IPS DF 4.7 (cell line): ENCODE results near the gene C19orf25.
"Not testable (repeated sequence)": the region's sequence is repeated elsewhere in the genome, so short reads cannot be mapped to it uniquely, and the experiment has no call there.

Source experiments
- DNase-seq: peaks from one replicate; pipeline ENCODE4 v3.0.0-alpha.2; 2013; ENCODE audit warnings: low spot score; ENCODE audit errors: extremely low read depth

Gene C19orf25

DNA sequence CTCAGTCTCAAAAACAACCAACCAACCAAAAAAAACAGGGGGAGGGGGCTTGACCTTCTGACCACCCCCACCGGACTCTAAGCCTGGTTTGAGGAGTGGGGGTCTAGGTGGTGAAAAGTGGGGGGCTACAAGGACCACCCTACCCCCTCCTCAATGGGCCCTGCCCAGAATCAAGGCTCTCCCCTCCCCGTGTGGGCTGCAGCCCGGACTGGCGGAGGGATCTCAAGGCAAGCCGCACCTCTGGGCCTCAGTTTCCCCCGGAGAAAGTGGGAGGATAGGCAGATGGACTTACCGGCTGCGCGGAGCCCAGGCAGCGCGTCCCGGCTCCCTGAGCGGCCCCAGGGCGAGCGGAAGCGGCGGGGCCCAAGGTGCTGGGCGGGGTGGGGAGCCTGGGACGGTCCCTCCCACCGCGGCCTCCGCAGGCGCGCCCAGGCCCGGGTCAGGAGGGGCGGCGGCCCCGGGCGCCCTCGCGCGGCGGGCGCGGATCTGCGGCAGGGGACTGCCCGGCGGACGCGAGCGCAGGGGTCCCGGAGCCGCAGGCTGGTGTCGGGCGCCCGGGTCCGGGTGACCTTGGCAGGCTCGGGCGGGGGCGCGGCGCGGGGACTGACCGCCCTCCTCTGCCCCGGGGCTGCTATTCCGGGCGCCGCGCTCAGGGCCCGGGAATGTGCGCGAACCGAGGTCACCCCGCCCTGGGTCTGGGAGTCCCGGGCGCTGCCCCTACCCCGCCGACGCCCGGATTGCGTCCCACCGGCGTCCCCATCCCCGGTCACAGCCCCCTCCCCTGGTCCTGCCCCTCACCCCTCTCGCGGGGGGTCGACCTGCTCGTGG lies 33.9 kb upstream of the C19orf25 start, which contains the start of gene ADAMTSL5:
ADAMTSL5 (minus strand) TSS at position 349 of the 828 bp plus-strand sequence. CDS start 2,076 bp downstream, outside the sequence.
- no peak for DNase-seq

GRCh38 chr19:1511318-1512317 lies 32.6 kb upstream of the C19orf25 start:
- no peak for DNase-seq

DNA sequence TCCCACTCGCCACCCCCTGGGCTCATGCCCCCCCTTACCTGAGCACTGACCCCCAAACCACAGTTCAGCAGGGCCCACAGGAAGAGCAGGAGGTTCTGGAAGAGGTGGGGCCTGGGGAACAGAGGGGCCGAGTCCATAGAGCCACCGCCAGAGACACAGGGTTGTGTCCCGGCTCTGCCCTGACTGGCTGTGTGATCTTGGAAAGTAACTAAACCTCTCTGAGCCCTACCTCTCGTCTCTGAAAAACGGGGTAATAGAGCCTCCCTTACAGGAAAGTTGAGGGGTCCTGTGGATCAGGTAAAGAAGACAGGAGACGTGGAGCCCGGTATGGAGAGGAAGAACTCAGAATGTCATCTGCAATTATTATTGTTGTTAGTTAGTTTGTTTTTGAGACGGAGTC lies 31.8 kb upstream of the C19orf25 start:
- DNase-seq, result no peak

DNA sequence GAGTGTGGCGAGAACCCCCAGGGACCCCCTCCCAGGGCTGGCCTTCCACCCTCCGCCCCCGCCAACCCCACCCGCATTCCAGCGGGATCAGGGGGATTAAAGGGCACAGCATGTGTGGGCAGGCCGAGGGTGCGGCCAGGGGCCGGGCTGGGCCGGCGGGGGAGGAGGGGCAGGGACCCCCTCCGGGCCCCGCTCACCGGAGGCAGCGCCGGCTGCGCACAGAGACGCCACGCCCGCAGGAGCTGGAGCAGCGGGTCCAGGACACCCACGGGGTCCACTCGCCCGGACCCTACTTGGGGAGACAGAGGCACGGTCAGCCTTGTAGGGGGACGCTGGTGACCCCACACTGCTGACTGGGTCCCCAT lies 31.4 kb upstream of the C19orf25 start:
- no peak for DNase-seq

DNA sequence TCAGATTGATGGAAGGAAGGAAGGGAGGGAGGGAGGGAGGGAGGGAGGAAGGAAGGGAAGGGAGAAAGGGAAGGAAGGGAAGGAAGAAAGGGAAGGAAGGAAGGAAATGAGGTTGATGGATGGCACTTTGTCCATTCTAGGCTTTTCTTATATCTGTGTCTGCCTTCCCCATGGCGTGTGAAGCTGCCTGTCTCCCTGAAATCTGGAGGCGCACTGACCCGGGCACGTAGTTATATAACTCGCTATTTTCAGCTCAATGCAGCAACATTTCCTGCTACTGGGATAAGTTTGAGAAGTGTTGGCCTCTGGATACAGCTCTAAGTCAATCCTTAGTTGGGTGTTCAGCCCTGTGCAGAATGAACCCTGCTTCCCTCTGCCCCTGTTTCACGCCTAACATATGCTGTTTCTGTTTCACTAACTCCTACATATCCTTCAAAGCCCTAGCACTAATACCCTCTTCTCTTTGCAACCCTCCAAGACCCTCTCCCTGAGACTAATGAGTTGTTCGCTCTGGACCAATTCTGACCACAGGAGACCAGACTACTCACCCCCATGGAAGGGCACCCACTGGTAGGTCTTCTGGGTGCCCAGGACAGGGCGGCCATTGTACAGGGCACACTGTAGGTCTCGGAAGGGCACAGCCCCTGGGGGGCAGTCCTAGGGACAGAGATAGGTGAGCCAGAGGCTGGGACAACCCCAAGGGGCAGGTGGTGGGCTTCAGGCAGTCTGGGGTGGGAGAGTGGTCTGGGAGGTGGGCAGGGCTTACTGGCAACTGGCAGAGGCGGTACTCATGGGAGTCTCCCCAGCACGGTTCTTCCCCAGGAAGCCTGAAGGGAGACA lies 30.8 kb upstream of the C19orf25 start:
- DNase-seq, result no peak

- DNase-seq, result no peak
These were observed 29.5 kb upstream of the C19orf25 start for GRCh38 chr19:1508507-1508856.

GRCh38 chr19:1507763-1508506 lies 28.9 kb upstream of the C19orf25 start:
- DNase-seq, result peak; percentile 85

GRCh38 chr19:1507192-1507660 lies 28.2 kb upstream of the C19orf25 start:
- no peak for DNase-seq

DNA sequence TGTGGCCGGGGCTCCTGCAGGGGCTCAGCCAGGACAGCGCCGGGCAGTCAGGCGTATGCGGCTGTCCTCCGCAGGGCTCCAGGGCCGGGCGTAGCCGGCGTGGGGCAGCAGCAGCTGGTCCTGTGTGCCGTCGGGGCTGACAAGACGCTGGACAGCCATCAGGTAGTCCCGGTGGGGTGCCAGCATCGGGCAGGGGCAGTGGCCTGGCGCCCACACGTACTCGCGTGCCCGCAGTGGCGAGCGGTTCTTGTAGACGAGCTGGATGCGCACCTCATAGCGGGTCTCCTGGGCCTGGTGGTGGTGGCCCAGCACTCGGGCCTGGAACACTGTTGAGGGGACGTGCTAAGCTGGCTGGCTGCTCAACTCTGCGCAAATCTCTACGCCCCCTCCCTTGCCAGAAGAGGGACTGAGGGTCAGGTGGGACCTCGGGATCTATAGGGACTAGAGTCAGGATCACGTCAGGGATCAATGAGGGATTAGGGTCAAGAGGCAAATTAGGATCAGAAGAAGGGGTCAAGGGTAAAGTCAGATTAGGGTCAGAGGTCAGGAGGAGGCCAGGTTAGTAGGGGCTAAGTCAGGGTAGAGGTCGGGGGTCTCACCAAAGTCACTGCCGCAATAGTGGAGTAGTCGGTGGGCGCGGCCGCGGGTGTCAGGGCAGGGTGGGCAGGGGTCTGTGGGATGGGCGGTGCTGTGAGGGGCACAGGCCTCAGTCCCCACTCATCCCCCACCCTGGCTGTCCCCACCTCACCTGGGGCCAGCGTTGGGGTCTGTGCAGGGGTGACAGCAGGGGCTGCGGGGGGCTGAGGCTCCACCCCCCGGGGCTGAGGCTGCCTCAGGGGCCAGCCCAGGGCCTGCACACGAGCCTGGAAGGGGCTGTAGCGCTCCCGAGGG lies 27.2 kb upstream of the C19orf25 start:
- no peak for DNase-seq

- DNase-seq, result no peak
These were observed 26.0 kb upstream of the C19orf25 start for GRCh38 chr19:1505012-1505411.

DNA sequence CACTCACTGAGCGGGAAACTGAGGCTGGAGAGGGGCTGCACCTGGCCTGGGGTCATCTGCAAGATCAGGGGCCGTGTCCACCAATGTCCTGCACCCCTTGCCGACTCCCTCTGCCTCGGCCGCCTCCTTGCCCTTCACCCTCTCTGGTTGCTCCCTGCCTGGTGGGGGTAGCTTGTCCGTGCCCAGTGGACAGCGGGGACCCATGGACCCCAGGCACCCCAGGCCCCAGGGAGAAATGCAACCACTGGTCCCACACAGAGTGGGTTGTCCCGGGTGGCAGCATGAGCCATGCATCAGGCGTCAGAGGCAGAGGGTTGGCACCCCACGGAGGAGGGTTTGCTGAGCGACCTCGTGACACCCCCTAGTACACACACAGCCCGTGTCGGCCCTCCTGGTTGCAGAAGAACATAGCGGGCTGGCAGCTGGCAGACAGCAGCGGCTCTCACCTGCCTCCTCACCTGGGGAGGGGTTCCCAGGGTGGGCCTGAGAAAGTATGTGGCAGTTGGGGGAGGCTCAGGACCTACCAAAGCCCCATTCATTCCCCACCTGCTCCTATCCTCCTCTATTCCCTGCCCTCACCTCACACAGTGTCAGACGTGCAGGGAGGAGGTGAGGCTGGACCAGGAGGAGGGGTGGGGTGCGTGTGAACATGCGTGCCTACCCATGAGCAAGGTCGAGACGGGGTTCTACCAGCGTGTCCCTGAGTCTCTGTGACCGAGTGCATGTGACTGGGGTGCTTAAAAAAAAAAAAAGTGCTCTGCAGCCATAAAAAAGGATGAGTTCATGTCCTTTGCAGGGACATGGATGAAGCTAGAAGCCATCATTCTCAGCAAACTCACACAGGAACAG lies 25.1 kb upstream of the C19orf25 start:
- no peak for DNase-seq

DNA sequence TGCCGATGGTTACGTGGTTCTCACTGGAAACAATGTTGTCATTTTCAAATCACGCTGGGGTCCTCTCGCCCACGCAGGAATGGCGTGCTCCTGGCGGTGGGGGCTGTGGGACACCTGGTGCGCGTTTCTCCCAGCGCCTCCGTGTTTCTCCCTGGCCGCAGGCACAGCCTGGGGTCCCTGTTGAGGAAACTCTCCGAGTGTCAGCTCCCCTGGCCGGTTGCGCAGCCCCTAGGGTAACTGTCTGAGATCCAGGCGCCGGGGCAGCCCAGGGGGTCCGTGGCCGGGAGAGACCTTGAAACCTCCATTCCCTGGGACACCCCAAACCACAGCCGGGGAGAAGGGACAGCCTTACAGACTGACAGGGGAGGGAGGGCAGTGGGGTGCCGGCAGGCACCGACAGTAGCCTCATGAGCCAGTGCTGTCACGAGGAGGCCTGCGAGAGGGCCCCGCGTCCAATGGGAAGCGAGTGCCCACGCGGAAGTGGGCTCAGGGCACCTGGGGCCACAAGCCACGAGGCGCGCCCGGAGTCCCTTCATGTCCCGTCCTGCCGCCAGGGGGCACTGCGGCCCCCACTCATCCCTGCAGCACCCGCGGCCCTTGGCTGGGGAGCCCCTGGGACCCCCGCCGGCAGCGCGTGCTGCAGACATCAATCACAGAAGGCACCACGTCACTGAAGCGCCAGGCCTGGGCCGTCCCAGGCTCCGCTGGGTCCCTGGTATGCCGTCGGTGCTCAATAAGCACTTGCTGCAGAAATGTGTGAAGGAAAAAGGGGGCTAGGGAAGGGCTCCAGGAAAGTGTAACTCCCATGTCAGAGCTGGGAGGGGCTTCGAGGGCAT lies 24.3 kb upstream of the C19orf25 start:
- DNase-seq, result no peak

DNA sequence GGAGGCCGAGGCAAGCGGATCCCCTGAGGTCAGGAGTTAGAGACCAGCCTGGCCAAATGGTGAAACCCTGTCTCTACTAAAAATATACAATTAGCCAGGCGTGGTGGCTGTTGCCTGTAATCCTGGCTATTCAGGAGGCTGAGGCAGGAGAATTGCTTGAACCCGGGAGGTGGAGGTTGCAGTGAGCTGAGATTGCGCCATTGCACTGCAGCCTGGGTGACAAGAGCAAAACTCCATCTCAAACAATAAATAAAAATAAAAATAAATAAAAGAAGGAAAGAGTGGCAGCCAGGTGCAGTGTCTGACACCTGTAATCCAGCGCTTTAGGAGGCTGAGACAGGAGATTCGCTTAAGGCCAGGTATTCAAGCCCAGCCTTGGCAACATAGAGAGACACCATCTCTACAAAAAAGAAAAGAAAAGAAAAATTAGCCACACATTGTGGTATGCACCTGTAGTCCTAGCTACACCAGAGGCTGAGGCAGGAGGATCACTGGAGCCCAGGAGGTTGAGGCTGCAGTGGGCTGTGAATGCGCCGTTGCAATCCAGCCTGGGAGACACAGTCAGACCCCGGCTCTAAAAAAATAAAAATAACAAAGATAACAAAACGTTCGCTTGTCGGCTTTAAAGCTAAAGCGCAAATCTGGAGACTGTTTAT lies 23.5 kb upstream of the C19orf25 start:
- no peak for DNase-seq

GRCh38 chr19:1501200-1501595 lies 22.2 kb upstream of the C19orf25 start:
- DNase-seq, result no peak

GRCh38 chr19:1499231-1499630 lies 20.2 kb upstream of the C19orf25 start:
- DNase-seq, result not testable (repeated sequence)

GRCh38 chr19:1497578-1498235 lies 18.7 kb upstream of the C19orf25 start:
- DNase-seq, result no peak
